IPS-18a (cell line): ENCODE results near the gene UGT1A1.
"Not testable (repeated sequence)": the region's sequence is repeated elsewhere in the genome, so short reads cannot be mapped to it uniquely, and the experiment has no call there.

Experiments used
- H3K27ac ChIP-seq: one replicate; pipeline ENCODE4 v1.5.1; 2013; ENCODE audit warnings: low read length
- H3K27me3 ChIP-seq: one replicate; pipeline ENCODE4 v1.6.1; 2013; ENCODE audit warnings: mild to moderate bottlenecking, low read length; ENCODE audit not compliant: control insufficient read depth, insufficient read depth
- H3K36me3 ChIP-seq: one replicate; pipeline ENCODE4 v1.6.1; 2013; ENCODE audit warnings: low read depth, low read length; ENCODE audit not compliant: control insufficient read depth
- H3K4me1 ChIP-seq: one replicate; pipeline ENCODE4 v1.6.1; 2013; ENCODE audit warnings: low read depth, low read length; ENCODE audit not compliant: control insufficient read depth
- H3K4me3 ChIP-seq: one replicate; pipeline ENCODE4 v1.5.1; 2013; ENCODE audit warnings: low read length
- H3K9ac ChIP-seq: one replicate; pipeline ENCODE4 v1.6.1; 2013; ENCODE audit warnings: mild to moderate bottlenecking, low read length, moderate library complexity
- H3K9me3 ChIP-seq: one replicate; pipeline ENCODE4 v1.6.1; 2013; ENCODE audit warnings: low read depth, low read length; ENCODE audit not compliant: control insufficient read depth

Gene UGT1A1

DNA sequence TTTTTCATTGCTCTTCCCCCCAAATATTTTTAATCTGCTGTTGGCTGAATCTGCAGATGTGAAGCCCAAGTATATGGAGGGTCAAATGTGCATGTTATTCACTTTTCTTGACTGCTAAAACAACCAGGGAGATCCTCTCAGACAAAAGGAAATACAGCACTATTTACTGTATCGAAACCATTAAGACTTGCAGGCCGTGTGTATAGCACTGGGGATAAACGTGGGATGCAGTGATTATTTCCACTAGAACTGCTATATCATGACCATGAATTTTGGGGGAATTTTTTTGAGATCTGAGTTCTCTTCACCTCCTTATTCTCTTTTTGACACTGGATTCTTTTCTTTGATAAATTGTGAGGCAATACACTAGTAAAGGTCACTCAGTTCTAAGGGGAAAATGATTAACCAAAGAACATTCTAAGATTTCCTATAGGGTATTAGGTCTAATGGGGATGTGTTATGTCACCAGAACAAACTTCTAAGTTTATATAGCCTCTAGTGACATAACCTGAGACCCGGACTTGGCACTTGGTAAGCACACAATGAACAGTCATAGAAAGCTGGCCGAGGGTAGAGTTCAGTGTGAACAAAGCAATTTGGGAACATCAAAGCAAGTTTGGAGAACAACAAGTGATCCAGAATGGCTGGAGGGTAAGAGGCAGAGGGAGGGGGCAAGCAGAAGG is 14.9 kb upstream of the UGT1A1 start:
- peaks cover 5% of the 10 kb centered on the region for H3K9me3 ChIP-seq
- H3K36me3 ChIP-seq = no peaks in the 10 kb centered on the region
- H3K27ac ChIP-seq = no peak overlapping the region
- H3K9ac ChIP-seq = no peak overlapping the region
- no peaks in the 10 kb centered on the region for H3K4me1 ChIP-seq
- no peak overlapping the region for H3K4me3 ChIP-seq
- no peaks in the 10 kb centered on the region for H3K27me3 ChIP-seq

DNA sequence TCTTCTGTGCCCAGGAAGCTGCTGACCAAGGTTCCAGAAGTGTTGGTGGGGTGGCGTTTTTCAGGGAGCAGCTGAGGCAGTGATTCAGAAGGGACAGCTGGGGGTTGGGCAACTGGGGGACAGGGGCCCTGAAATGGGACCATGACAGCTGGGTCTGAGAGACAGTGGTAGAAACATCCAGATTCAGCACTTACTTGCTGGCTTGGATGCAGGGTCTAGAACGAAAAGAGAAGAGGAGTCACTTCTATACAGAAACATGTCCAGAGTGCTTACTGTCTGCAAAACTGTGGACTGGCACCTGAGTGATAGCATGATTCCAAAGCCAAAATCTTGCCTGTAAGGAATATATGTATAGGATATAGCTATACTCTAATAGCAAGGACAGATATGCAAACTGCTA is 14.2 kb upstream of the UGT1A1 start:
- not testable (repeated sequence) for H3K9me3 ChIP-seq, H3K4me1 ChIP-seq, H3K27me3 ChIP-seq, H3K36me3 ChIP-seq, H3K27ac ChIP-seq, H3K4me3 ChIP-seq, H3K9ac ChIP-seq

DNA sequence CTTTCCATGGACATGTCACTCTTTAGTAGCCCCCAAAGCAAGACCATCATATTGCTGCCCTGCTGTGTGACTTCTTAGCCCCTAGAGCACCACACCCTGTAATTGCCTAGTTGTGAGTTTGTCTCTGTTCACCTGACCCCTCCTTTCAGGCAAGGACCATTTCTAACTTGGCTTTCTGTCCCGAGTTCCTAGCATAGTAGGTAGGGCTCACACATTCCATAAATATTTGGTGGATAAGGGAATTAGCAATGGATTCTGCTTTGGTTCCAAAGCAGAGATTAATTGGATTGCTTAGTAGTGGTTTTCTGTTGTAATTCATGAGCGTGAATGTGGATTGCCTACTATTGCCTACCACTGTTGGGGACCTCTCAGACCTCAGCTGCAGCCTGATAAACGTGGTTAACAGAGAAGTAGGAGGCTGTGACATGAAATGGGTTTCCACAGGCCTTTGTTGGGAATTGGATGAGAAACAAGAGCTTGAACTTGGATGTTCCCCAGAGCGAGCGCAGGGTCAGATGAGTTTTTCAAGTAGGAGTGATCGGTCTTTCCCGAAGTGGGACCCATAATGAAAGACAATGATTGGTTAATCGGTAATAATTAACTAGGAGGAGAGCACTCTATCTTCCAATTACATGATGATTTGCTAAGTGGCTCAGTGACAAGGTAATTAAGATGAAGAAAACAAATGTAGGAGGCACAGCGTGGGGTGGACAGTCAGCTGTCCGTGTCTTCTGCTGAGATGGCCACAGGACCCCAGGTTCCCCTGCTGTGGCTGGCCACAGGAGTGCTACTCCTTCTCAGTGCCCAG is 13.4 kb upstream of the UGT1A1 start:
- Histone ChIP-seq H3K27me3 (no peaks in the 10 kb centered on the region), H3K4me3 (no peak overlapping the region), H3K9me3 (peaks cover 9% of the 10 kb centered on the region), H3K9ac (no peak overlapping the region), H3K36me3 (no peaks in the 10 kb centered on the region), H3K27ac (no peak overlapping the region), H3K4me1 (no peaks in the 10 kb centered on the region)

DNA sequence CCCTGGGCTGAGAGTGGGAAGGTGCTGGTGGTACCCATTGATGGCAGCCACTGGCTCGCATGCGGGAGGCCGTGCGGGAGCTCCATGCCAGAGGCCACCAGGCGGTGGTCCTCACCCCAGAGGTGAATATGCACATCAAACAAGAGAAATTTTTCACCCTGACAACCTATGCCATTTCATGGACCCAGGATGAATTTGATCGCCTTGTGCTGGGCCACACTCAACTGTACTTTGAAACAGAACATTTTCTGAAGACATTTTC is 12.9 kb upstream of the UGT1A1 start:
- no peaks in the 10 kb centered on the region for H3K4me1 ChIP-seq
- no peak overlapping the region for H3K9ac ChIP-seq
- H3K36me3 ChIP-seq = no peaks in the 10 kb centered on the region
- no peaks in the 10 kb centered on the region for H3K27me3 ChIP-seq
- H3K4me3 ChIP-seq = no peak overlapping the region
- peaks cover 13% of the 10 kb centered on the region for H3K9me3 ChIP-seq
- no peak overlapping the region for H3K27ac ChIP-seq

DNA sequence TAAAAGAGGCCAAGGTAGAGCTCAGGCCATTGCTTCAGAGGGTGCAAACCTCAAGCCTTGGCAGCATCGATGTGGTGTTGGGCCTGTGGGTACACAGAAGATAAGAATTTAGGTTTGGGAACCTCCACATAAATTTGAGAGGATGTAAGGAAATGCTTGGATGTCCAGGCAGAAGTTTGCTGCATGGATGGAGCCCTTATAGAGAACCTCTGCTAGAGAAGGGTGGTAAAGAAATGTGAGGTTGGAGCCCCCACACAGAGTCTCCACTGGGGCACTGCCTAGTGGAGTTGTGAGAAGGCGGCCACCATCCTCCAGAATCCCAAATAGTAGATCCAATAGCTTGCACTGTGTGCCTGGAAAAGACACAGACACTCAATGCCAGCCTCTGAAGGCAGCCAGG is 9.4 kb upstream of the UGT1A1 start:
- not testable (repeated sequence) for H3K36me3 ChIP-seq, H3K27me3 ChIP-seq
- H3K9me3 ChIP-seq = peaks cover 15% of the 10 kb centered on the region

DNA sequence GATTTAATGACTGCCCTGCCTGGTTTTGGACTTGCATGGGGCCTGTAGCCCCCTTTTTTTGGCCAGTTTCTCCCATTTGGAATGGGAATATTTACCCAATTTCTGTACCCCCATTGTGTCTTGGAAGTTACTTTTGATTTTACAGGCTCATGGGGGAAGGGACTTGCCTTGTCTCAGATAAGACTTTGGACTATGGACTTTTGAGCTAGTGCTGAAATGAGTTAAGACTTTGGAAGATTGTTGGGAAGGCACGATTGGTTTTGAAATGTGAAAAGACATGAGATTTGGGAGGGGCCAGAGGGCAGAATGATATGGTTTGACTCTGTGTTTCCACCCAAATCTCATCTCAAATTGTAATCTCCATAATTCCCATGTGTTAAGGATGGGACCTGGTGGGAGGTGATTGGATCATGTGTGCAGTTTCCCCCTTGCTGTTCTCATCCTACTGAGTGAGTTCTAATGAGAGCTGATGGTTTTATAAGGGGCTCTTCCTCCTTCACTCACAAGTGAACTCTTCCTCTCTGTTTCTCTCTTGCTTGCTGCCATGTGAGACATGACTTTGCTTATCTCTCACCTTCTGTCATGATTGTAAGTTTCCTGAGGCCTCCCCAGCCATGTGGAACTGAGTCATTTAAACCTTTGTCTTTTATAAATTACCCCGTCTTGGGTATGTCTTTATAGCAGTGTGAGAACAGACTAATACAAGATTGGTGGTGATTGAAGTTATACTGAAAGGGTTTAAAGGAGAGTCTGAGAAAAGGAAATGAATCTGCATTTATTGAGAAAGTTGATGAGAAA is 8.7 kb upstream of the UGT1A1 start:
- H3K4me3 ChIP-seq, H3K27ac ChIP-seq, H3K36me3 ChIP-seq, H3K4me1 ChIP-seq, H3K9ac ChIP-seq, H3K27me3 ChIP-seq: not testable (repeated sequence)
- peaks cover 15% of the 10 kb centered on the region for H3K9me3 ChIP-seq

More for the DNA sequence above, 9.4 kb upstream of the UGT1A1 start:
- not testable (repeated sequence) for H3K9ac ChIP-seq, H3K4me1 ChIP-seq, H3K27ac ChIP-seq, H3K4me3 ChIP-seq

DNA sequence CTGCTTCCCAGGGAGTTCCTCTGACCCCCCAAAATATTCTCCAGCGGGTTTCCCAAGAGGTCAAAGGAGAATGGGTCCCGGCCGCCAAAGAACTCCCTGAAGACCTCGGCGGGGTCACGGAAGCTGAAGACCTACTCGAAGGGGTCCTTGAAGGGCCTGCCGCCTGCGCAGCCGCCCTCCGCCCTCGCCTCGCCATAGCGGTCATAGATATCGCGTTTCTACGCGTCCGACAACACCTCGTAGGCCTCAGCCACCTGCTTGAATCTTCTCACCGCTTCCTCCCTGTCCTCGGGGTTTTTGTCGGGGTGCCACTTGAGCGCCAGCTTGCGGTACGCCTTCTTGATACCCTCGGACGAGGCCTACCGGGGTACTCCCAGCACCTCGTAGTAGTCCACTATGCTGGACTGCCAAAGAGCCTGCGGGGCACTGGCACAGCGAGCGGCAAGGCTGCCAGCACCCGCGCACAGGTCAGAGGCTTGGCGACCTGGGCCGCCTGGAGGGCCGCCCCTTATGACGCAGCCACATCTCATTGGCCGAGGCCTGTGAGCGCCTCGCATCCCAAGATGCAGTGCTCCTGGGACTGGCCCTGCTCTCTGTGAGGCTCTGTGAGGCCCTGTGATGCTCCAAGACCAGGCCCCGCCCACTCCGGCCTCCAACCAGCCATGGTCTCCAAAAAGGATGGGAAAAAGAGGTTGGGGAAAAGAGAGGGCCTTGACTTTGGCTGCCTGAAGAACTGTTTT is 5.0 kb upstream of the UGT1A1 start:
- Histone ChIP-seq H3K4me1 (no peaks in the 10 kb centered on the region), H3K36me3 (no peaks in the 10 kb centered on the region), H3K9ac (no peak overlapping the region), H3K27ac (no peak overlapping the region), H3K9me3 (peaks cover 10% of the 10 kb centered on the region), H3K27me3 (no peaks in the 10 kb centered on the region), H3K4me3 (no peak overlapping the region)

DNA sequence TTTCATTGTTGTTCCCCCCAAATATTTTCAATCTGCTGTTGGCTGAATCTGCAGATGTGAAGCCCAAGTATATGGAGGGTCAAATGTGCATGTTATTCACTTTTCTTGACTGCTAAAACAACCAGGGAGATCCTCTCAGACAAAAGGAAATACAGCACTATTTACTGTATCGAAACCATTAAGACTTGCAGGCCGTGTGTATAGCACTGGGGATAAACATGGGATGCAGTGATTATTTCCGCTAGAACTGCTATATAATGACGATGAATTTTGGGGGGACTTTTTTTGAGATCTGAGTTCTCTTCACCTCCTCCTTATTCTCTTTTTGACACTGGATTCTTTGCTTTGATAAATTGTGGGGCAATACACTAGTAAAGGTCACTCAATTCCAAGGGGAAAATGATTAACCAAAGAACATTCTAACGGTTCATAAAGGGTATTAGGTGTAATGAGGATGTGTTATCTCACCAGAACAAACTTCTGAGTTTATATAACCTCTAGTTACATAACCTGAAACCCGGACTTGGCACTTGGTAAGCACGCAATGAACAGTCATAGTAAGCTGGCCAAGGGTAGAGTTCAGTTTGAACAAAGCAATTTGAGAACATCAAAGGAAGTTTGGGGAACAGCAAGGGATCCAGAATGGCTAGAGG is 3.5 kb upstream of the UGT1A1 start:
- Histone ChIP-seq H3K9me3 (peaks cover 7% of the 10 kb centered on the region), H3K4me1 (no peaks in the 10 kb centered on the region), H3K9ac (no peak overlapping the region), H3K4me3 (no peak overlapping the region), H3K36me3 (no peaks in the 10 kb centered on the region), H3K27ac (no peak overlapping the region), H3K27me3 (no peaks in the 10 kb centered on the region)

DNA sequence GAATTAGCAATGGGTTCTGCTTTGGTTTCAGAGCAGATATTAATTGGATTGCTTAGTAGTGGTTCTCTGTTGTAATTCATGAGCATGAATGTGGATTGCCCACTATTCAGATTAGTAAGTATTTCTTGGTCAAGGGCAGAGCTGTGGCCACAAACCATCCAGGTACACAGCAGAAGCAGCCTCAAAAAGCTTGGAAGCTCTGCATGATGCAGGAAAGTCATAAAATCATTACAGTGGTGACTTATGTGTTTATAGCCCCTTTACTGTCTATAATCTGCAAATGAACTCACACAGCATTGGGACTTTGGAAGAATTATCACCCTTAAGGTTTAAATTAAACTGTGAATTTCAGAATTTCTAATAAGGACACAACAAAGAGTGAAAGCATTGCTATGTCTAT is 1.9 kb upstream of the UGT1A1 start:
- H3K9me3 ChIP-seq = no peaks in the 10 kb centered on the region
- H3K27me3 ChIP-seq = no peaks in the 10 kb centered on the region
- no peaks in the 10 kb centered on the region for H3K4me1 ChIP-seq
- H3K4me3 ChIP-seq = no peak overlapping the region
- H3K36me3 ChIP-seq = no peaks in the 10 kb centered on the region
- no peak overlapping the region for H3K27ac ChIP-seq
- H3K9ac ChIP-seq = no peak overlapping the region

DNA sequence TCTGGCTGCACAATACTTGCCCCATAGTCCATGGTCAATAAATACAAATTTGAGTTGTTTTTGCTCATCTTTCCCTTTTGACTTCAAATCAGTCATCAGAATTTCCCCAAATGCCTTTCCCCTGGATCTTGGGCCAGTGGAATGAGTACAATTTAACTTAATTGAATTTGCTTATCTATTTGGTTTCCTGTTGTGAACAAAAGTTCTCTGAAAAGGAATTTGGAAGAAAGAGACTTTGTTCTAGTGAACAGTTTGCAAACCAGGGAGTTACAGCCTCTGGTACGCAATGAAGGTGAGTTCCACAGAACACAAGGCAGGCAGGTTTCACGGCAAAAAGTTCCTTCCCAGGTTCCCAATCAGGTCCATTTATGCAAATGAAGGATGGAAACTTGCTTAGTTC is 1.2 kb upstream of the UGT1A1 start:
- no peak overlapping the region for H3K27ac ChIP-seq
- no peak overlapping the region for H3K4me3 ChIP-seq
- no peak overlapping the region for H3K9ac ChIP-seq
- H3K4me1 ChIP-seq = no peaks in the 10 kb centered on the region
- no peaks in the 10 kb centered on the region for H3K36me3 ChIP-seq
- no peaks in the 10 kb centered on the region for H3K27me3 ChIP-seq
- no peaks in the 10 kb centered on the region for H3K9me3 ChIP-seq
